ENCODE measurements around the gene LOXL1. TPM values are rescaled to one million over a fixed set of nuclear protein-coding genes. Genes with fewer than 3 reads are reported as not detected.

The LOXL1 gene
- polyA plus RNA-seq, 5 donors: 123 to 201 (median 139) TPM

- peak; percentile 92 to 93 for DNase-seq
Measured at GRCh38 chr15:73991726-73992593, 65.7 kb downstream of the LOXL1 start, which contains the start of gene STOML1. TSS of gene STOML1 (minus strand) at chr15:73992295. CDS start at chr15:73992223, 72 bp downstream.

GRCh38 chr15:73992594-73992898 is 66.3 kb downstream of the LOXL1 start:
- no peak for DNase-seq

DNA sequence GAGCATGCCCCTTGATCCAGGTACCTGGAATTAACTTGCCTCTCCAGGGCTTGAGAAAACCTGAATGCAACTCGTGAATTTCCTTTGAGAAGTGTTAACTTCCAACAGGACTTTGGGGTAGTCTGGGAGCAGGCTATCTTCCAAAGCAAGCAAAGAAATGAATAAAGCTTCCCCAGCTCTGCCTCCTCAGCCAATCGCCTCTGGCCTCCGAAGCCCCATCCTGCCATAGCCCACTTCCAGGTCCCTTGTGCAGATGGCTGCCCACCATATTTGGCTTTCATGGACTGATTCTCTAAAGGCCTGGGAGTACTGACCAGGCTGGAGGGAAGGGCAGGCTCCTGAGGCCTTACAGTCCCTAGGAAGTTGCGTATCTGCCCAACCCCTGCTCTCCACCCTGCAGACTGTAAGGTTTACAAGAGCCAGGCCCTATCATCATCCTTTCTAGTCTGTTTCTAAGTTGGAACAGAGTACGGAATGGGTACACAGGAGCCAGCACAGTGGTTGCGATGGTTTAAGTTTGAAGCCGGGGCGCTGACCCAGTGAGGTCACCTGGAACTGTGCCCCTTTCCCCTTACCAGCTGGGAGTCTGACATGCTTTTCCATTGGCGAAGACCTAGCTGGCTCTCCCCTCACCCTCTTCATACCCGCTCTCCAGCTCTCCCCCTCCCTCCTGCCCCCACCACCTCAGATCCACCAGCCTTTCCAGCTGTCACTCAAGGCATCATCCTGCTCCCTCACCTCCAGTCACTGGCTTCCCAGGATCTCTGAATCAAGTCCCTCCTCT is 67.1 kb downstream of the LOXL1 start:
- DNase-seq: no peak

DNA sequence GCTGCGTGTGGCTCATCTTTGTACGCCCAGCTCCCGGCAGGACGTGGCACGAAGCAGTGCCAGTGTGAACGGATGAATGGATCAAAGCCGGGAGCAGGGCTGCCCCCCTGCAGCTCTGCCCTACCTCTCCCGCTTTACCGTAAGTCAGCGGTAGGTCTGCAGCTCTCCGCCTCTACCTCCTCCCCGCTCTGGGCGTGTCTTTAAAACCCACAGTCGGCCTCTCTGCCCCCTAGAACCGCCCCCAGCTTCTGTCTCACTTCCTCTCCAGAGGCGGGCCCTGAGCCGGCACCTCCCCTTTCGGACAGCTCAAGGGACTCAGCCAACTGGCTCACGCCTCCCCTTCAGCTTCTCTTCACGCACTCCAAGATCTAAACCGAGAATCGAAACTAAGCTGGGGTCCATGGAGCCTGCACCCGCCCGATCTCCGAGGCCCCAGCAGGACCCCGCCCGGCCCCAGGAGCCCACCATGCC is 68.2 kb downstream of the LOXL1 start, which contains the start of gene PML:
PML (plus strand) TSS at position 304 of the 471 bp plus-strand sequence; CDS start at position 401, 97 bp downstream.
- DNase-seq: peak; percentile 90 to 92

GRCh38 chr15:73994912-73995622 is 68.8 kb downstream of the LOXL1 start:
- no peak for DNase-seq

GRCh38 chr15:73996267-73996666 is 70.0 kb downstream of the LOXL1 start:
- no peak for DNase-seq

DNA sequence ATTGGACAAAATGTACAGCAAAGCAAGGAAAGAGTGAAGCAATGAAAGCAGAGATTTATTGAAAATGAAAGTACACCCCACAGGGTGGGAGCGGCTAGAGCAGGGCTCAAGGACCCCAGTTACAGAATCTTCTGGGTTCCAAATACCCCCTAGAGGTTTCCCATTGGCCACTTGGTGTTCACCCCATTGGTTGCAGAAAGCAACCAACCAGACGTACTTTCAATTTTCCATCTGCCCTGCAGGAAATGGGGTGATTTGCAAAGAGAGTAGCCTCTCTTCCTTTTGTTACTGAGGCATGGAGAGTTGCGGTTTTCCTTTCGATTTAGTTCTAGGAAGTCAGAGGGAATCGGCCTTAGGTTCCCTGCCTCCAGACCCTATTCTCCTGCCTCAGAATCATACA is 70.7 kb downstream of the LOXL1 start:
- DNase-seq: no peak

DNA sequence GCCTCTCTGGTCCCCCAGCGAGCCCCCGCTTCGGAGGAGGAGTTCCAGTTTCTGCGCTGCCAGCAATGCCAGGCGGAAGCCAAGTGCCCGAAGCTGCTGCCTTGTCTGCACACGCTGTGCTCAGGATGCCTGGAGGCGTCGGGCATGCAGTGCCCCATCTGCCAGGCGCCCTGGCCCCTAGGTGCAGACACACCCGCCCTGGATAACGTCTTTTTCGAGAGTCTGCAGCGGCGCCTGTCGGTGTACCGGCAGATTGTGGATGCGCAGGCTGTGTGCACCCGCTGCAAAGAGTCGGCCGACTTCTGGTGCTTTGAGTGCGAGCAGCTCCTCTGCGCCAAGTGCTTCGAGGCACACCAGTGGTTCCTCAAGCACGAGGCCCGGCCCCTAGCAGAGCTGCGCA is 71.7 kb downstream of the LOXL1 start:
- DNase-seq: no peak

Other genes starting within 250 kb of the LOXL1 start
- 100 to 1,000 TPM; 138 to 179 (median 150) TPM for gene CD276, start 242.1 kb upstream of the LOXL1 start, polyA plus RNA-seq (ENCODE audit: insufficient read depth in 1 of 5, insufficient read length in 5 of 5, low replicate concordance in 1 of 5)
- gene INSYN1, start 173.1 kb upstream of the LOXL1 start, polyA plus RNA-seq (ENCODE audit: insufficient read depth in 1 of 5, insufficient read length in 5 of 5, low replicate concordance in 1 of 5): 10 to 100 TPM; 15.8 to 54.9 (median 22.5) TPM
- gene TBC1D21, start 52.9 kb upstream of the LOXL1 start, polyA plus RNA-seq (ENCODE audit: insufficient read depth in 1 of 5, insufficient read length in 5 of 5, low replicate concordance in 1 of 5): not detected
- 10 to 100 TPM in 4 of 5 donors, 1 to 10 TPM in 1; 9.4 to 17.8 (median 12.5) TPM for gene STOML1, start 65.8 kb downstream of the LOXL1 start, polyA plus RNA-seq (ENCODE audit: insufficient read depth in 1 of 5, insufficient read length in 5 of 5, low replicate concordance in 1 of 5)
- gene PML, start 68.3 kb downstream of the LOXL1 start, polyA plus RNA-seq (ENCODE audit: insufficient read depth in 1 of 5, insufficient read length in 5 of 5, low replicate concordance in 1 of 5): 10 to 100 TPM; 30.7 to 54.1 (median 43.0) TPM
- gene GOLGA6A, start 156.1 kb downstream of the LOXL1 start, polyA plus RNA-seq (ENCODE audit: insufficient read depth in 1 of 5, insufficient read length in 5 of 5, low replicate concordance in 1 of 5): under 1 TPM in 3 of 5 donors, not detected in 2; 0.08 to 0.86 (median 0.15) TPM
- 1 to 10 TPM; 4.0 to 8.8 (median 6.4) TPM for gene ISLR2, start 204.1 kb downstream of the LOXL1 start, polyA plus RNA-seq (ENCODE audit: insufficient read depth in 1 of 5, insufficient read length in 5 of 5, low replicate concordance in 1 of 5)
- gene ISLR, start 247.2 kb downstream of the LOXL1 start, polyA plus RNA-seq (ENCODE audit: insufficient read depth in 1 of 5, insufficient read length in 5 of 5, low replicate concordance in 1 of 5): 10 to 100 TPM; 45.1 to 65.2 (median 54.5) TPM

All from right lung (tissue), 5 donors.